ENCODE measurements around the gene PRKN.

The PRKN gene

DNA sequence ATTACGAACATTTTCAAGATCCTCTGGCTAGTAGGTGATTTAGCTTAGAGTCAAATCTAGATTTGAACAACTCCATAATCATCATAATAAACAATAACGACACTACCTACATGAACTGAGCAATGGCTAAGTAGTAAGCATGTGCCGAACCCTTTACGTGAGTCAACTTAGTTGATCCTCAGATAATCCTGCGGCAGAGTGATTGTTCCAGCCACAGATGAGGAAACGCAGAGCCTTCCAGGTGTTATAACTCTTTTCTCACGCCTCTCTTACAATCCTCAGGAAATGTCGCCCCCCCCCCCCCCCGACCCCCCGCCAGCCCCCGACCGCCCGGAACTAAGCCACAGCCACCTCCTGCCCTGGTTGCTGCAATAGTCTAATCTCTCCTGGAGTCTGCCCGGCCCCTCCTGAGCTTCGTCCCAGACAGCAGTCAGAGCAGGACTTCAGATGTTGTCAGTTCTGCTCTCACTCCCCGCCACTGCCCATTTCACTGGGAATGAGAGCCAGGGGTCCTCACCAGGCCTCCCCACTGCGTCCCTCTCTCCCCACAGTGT, 1312.2 kb downstream of the PRKN start:
- no peak for DNase-seq

DNA sequence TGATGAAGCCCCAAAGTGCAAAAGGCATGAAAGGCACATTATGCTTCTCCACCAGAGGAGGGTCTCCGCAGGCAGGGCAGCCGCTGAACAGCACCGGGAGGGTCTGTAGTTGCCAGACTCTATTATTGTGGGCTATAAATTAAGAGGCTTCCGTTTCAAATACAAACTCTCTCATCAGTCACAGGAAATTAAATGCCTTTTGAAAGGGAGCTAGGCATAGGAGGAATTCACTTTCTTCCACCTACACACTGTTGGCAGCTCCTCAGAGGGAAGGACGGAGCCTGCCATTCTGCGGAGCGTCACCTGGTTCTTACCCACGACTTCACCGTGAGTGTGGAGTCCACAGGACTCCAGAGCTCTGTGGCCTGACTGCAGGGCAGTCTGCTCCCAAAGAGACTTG, 1312.9 kb downstream of the PRKN start:
- no peak for DNase-seq

DNA sequence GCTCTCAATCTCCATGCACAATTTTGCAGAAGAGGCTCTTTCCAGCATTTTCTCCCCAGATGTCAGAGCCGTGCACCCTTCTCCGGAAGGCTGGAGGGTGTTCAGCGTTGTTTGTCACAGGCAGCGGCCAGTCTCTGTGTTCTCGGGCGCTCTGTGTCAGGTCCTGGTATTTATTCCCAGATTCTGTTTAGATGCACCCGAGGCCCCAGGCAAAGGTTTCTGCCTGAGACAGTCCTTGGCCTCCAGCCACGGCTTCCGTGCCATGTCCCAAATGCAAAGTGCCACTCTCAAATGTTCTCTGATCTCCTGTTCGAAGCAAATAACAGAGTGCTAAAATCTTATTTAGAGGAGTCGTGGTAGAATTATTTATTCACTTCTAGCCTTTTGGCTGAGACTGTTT, 1313.4 kb downstream of the PRKN start:
- DNase-seq: no peak

DNA sequence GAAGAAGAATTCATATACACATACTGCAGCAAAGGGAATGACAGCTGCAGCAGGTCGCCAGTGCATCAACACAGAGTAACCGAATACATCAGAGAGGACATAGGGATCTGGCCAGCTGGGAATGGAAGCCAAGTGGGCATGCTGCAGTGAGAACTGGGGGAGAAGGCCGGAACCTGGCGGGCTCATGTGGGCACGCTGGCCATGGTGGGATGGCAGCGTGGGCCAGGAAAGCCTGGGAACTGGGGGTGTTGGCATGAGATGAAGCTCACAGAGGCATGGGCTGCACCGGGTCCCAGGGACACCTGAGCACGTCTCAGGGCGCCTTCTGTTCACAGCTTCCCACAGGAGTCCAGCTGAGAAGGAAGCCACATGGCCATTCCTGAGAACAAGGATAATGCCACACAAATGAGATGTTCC, 1314.2 kb downstream of the PRKN start:
- DNase-seq: no peak

DNA sequence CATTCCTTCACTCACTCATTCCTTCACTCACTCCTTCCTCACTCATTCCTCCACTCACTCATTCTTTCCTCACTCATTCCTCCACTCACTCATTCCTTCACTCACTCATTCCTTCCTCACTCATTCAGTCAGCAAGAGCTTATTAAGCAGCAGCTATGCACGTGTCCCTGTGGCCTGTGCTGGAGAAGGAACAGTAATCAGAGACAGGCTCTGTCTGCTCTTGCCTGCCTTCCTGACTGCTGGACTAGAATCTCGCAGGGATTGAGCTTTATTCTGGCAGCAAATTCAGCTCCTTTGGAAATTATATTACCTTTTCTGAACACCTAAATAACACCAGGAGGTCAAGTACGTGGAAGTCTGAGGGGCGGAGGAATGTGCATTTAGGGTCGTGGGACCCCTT, 1314.8 kb downstream of the PRKN start:
- no peak for DNase-seq

DNA sequence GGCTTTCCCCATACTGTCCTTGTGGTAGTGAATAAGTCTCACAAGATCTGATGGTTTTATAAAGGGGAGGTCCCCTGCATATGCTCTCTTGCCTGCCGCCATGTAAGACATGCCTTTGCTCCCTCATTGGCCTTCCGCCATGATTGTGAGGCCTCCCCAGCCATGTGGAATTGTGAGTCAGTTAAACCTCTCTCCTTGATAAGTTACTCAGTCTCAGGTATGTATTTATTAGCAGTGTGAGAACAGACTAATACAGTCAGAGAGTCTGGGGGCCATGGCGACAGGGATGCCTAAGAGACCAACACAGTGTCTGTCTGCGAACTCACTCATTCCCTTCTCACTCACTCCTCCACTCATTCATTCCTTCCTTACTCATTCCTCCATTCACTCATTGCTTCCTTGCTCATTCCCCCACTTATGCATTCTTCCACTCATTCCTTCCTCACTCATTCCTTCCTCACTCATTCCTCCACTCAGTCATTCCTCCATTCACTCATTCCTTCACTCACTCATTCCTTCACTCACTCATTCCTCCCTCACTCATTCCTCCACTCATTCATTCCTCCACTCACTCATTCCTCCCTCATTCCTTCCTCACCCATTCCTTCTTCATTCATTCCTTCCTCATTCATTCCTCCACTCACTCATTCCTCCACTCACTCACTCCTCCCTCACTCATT, 1316.2 kb downstream of the PRKN start:
- no peak for DNase-seq

DNA sequence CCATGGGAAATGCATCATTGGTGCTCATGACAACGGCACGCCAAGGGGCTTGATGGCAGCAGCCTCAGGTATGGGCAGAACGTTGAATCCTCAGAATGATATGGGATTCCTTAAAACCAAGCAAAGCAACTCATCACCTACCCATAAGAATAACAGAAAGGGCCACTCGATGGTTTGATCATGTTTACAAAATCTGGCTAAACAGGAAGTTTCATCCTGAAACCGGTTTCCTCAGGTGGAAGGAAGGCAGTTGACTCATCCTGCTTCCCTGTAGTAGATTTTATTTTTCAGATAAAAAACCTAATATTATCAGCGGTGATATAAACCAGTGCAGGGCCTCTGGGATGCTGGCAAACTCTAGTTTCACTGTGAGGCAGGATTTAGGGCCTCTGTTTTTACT, 1316.8 kb downstream of the PRKN start:
- DNase-seq: no peak

DNA sequence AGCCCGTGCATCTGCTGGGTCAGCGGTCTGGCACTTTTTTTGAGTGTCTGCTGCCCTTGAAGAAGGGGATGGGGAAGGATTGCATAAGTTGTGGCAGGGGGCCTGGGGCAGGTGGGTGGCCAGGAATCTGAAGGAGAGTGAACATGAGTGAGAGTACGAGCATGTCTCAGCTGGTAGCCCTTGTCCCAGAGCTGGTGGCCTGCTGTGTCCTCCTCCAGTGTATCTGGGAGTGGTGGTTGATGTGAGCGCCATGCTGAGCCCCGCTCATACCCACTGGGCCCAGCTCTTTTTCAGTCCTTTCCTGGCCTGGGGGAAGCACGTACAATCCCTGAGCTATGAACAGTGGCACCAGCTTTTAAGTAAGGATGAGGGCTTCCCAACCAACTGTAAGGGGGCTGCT, 1317.5 kb downstream of the PRKN start:
- DNase-seq: no peak

DNA sequence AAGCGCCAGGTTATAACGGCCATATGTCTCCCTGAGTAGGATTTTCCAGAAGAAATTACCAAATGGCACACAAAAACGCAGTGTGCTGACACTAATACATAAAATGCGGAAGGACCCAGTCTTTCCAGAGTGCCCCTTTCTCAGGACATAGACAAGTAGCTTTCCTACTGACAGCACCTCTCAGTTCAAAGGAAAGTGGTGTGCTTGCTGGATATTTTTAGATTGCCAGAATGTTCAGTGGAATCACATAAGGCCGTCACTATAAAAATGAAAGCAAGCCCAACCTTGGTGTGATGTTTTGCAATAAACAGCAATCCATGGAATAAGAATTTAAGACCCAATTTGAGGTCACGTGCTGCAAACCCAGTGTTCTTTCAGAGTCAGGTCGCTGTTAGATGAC, 1318.2 kb downstream of the PRKN start:
- no peak for DNase-seq

DNA sequence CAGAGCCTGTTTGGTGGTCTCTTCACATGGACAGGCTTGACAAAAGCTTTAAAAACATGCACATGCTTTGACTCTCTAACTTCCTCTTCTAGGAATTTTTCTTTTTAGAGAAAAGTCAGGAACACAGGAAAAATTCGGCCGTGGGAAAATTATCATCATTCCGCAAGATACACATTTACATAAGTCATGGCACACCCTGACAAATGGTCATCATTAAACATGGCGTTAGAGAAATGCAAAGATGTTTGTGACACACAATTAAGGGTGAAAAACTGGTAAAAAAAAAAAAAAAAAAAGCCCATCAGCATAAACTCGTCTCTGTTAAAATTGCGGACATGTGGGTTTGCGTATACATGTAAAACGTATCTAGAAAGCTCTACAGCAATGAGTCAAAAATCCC, 1319.5 kb downstream of the PRKN start:
- DNase-seq: no peak

DNA sequence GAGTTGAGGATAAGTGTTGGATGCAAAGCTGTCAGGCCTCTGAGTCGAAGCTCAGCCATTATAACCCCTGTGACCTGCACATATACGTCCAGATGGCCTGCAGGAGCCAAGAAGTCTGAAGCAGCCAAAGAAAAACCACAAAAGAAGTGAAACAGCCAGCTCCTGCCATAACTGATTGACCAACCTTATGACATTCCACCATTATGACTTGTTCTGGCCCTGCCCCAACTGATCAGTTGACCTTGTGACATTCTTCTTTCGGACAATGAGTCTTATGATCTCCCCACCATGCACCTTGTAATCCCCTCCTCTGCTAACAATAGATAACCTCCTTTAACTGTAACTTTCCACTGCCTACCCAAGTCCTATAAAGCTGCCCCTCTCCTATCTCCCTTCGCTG, 1320.0 kb downstream of the PRKN start:
- no peak for DNase-seq

DNA sequence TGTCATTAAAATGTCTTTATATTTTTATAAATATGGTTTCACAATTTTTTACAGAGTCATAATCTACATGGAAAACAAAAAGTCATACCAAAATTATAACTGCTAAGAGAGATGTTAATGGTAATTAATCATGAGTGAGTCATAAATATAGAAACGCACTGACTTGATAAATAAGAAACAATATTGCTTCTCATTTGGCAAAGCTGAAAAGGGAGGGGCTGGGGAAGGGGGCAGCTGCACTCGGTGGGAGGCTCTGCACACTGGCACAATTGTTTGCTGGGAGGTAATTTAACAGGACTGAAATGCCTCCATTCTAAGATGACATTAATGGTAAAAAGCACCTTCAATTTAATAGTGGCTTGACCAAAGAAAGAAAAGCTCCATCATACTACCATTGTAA, 1320.5 kb downstream of the PRKN start:
- DNase-seq: no peak

DNA sequence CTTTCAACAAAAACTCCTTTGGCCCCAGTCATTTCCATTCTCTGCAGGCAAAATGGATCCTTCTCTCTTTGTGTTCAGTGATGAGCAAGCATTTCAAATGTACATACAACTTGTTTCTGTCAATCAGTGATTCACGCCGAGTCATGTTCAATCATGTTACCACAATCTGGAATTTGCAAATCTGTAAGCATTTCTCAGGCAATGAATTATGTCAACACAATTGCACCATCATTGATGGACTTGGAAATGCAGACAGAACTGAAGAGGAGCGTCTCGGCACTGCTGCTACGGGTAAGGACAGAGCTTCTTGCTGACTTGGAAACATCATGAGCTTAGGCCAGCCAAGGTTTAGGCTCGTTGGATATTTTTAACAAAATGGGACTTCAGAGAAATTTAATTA, 1320.9 kb downstream of the PRKN start:
- DNase-seq: no peak

DNA sequence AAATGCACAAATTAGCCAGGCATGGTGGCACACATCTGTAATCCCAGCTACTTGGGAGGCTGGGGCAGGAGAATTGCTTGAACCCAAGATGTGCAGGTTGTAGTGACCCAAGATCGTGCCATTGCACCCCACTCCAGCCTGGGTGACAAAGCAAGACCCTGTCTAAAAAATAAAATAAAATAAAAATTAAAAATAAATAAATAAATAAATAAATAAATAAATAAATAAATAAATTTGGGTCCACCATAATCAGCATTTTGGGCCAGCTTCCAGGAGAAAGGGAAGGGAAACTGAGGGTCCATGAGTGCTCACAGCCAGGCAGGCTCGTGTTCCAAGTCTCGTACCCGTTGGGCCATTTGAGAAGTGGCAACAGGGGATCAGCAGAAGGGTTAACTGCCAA, 1322.1 kb downstream of the PRKN start:
- no peak for DNase-seq

DNA sequence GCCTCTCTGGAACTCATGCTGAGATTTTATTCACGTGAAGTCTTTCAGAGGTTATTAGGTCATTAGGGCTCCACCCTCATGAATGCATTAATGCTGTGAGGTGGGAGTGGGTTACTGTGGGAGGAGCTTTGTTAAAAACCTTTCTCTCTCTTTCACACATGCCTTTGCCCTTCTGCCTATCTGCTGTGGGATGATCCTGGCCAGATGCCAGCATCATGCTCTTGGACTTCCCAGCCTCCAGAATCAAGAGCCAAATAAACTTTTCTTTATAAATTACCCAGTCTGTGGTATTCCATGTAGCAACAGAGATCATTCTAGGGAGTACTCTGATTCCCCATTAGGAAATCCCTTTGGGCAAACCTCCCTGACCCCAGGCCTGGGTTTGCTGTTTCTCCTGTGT, 1323.8 kb downstream of the PRKN start:
- DNase-seq: no peak

DNA sequence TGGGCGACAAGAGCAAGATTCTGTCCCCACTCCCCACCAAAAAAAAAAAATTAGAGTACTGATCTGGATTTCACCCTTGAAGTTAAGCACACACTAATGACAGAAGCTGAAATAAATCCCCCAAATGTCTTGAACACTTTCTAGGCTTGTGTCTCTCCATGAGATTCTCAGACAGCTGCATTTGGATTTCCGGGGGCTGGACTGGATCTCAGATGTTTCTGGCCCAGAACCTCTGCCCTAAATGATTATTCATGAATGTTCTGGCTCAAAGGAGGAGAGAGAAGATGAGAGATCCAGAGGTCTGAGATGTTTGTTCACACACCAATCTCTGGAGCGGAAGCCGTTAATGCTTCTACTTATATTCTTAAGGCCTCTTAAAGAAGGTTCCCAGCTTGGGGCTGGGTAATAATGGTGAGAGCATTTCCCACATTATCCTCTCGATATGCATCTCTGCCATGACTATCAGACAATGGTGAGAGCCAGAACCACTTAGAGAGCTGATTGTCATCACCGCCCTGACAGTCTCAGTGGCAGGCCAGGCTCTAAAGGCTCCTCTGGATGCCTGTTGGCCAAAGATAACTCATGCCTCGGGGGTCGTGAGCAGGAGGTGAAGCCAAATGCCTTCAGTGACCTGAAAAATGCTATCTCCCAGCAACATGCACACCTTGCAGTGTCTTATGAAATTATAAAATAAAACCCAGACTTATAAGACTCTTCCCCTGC, 1325.8 kb downstream of the PRKN start:
- DNase-seq: no peak

DNA sequence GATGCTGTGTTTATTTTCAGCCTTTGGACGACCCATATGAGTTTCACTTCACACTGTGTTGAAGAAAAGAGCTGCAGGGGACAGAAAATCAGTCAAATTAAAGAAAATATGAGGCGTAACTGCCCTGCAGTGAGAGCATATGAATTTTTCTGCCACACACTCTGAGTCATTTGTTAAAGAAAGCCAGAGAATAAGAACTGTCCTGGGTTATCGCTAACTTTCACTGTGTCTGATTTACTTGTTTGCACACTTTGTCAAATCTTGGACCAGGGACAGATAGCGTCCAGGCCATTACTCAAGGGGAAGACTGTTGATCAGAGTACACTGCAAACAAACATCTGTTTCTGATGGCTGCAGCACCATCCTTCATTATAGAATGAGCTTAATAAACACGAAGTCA, 1326.9 kb downstream of the PRKN start:
- no peak for DNase-seq

DNA sequence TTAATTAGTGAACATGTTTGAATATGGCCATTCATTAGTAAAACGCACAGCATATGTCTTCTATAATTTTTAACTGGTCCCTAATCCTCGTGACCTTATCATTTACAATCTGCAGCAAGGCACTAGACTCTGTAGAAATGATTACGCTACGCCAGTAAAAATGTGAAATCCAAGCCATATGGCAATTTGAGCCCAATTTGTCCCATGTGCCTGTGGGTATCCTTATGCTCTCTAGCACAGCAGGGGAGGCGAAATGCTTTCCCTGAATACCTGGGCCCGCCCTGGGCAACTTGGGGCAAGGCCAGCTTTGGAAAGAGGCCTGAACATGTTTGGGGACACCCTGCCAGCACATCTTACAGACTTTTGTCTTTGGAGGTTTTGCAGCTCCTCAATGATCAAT, 1331.0 kb downstream of the PRKN start:
- no peak for DNase-seq

DNA sequence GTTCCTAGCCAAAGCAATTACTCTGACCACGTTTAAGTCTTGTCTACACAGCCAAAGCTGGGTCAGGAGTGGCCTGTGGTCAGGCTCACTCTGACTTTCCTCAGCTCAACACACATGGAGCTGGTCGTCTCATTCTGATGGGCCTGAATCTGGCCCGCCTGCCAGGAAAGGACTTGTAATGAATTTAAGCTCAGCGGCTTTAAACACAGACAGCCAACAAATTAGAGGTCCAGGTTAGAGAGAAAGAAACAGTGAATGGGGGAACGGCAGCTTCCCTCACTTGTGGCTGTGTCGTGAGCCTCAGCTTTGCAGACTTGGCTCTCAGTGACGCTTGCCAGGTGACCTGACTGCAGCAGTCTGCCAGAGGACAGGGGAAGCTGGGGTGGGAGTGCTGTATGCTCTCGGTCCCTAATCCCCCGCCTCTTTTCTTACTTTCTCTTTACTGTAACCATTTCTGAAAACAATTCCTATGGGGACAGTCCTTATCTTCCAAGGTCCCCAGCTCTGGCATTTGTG, 1331.8 kb downstream of the PRKN start:
- DNase-seq: no peak

DNA sequence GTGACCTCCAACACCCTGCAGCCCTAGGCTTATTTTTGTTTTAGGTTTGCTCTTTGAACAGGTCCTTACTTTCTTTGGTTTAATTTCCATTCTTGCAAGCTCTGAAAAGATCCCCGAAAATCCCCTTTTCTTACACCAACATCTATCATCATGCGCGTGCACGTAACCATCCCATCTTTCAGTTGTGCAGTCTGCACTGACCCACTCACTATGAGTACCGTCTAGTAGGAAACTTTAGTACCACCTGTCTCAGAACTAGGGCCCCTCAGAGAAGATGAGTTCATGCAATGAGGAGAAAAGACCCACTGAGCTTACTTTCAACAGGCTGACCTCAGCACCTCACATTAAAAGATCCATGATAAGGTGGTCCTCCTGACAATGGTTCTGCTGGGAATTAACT, 1333.1 kb downstream of the PRKN start:
- DNase-seq: no peak

DNA sequence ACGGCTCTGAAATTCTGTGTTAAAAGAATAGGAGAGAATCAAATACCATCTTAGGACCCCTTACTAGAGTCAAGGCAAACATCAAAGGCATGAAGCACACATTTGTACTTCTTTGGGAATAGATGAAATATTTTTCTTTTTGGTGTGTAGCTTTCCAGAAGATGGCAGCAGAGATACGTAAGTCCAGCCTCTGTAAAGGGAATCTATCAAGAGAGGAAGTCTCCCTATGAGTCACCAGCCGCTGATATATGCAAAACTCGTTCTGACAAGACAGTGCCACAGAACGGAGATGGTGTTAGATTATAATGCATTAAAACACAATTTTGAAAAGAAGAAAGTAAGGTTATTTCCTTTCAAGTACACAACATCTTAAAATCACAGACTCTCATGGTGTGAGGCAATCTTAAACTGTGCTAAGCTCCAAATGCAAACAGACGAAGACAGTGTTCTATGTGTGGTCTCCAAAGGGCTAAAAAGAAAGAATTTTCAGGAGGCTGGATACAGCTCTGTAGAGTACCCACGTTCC, 1333.7 kb downstream of the PRKN start:
- DNase-seq: peak; percentile 1

DNA sequence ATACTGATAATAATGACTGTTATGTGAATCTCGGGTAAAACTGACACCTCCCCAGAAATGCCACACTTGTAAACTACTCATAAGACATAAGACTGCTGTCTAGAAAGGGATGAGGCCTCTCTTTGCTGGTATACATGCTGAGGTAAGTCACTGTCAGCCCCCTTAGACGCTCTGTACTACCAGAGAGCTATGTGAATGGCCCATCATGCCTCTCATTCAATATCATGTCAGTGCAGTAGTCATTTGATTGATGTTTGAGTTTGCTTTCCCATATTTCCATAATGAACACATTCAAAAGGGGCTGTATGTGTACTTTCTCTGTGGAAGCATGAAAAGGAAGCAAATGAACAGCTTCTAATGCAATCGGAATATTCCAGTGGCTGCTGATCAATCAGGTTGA, 1334.3 kb downstream of the PRKN start:
- DNase-seq: no peak

DNA sequence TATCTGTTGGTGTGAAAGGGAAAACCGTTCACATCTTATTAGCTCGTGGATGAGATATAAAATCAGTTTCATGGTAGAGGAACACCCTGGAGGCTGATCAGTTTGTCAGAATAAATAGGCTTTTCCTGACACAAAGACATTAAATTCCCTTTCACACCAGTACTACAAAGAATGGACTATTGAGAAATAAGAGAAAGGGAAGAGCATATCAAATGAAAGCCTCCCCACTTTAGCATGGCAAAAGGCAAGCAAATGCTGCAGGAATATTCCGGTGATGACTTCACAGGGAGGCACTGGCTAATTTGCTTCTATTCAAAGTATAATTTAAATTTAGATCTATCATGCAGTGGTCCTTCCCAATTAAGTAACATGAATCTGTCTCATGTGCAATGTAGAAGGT, 1337.8 kb downstream of the PRKN start:
- DNase-seq: no peak

DNA sequence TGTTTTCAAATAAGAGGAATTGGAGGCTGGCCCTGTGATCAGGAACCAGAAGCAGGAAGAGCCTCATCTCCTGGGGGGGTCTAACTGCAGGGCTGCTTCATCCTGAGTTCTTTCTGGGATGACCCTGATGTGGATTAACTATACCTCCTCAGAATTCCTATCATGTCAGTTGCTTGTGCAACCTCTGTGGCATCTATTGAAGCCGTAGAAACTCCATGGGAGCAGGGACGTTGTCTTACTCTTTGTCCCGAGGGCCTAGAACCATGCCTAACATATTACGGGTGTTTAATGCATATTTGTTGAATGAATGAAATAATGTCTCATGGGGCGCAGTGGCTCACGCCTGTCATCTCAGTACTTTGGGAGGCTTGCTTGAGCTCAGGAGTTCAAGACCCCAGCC, 1343.6 kb downstream of the PRKN start:
- DNase-seq: no peak
